SK-N-SH (cell line): ENCODE measurements around the gene STK35. TPM values are rescaled to one million over a fixed set of nuclear protein-coding genes. Genes with fewer than 3 reads are reported as not detected.

Experiments
- CTCF ChIA-PET: fragments of 300-600, 350-600 bp; formaldehyde crosslinking; extraction: SDS; loops from one replicate; lab custom pipeline; 2021; lab: Yijun Ruan, JAX
- POLR2A ChIA-PET: fragments of 350-600 bp; sonication (Branson Sonifier 250); formaldehyde crosslinking; extraction: SDS; loops from one replicate; lab custom pipeline; 2020; ENCODE audit warnings: antibody characterized with exemption, inconsistent platforms; lab: Yijun Ruan, JAX
- DNase-seq: peaks from one replicate; pipeline ENCODE4 v3.0.0; 2012
- H2AFZ ChIP-seq: fragments of 200-600 bp; sonication (generic); 2 replicates; pipeline ENCODE4 v1.8.1; 2016; ENCODE audit warnings: antibody characterized with exemption, mild to moderate bottlenecking, low read depth
- H3F3A ChIP-seq: fragments of 200-600 bp; sonication (generic); replicated peaks from 2 replicates; pipeline ENCODE3; 2016; ENCODE audit warnings: antibody characterized with exemption, mild to moderate bottlenecking; ENCODE audit not compliant: insufficient read depth
- H3K27ac ChIP-seq, 2 experiments: fragments of 200-500 bp in 1 of 2; fragments of 200-600 bp in 1 of 2; sonication (Bioruptor generic) in 1 of 2; sonication (generic), shearing (Covaris generic) in 1 of 2; 2 replicates each; pipeline versions ENCODE4 v1.5.1 to v1.6.1; 2014 to 2016; ENCODE audit warnings: low read depth in 2 of 2, inconsistent platforms in 1 of 2, low read length in 1 of 2, mild to moderate bottlenecking in 1 of 2, mixed read lengths in 1 of 2
- H3K27me3 ChIP-seq: fragments of 200-600 bp; sonication (generic), shearing (Covaris generic); 2 replicates; pipeline ENCODE4 v1.6.1; 2016; ENCODE audit warnings: mixed run types; ENCODE audit not compliant: insufficient read depth
- H3K36me3 ChIP-seq, 2 experiments: fragments of 200-500 bp in 1 of 2; fragments of 200-600 bp in 1 of 2; sonication (Bioruptor generic) in 1 of 2; sonication (generic) in 1 of 2; replicated peaks in 1 of 2; 2 replicates each; pipeline versions ENCODE3 to v1.5.1; 2014 to 2016; ENCODE audit warnings: low read length in 1 of 2, mild to moderate bottlenecking in 1 of 2; ENCODE audit not compliant: insufficient read depth in 2 of 2, control insufficient read depth in 1 of 2
- H3K4me1 ChIP-seq, 2 experiments: fragments of 200-500 bp in 1 of 2; fragments of 200-600 bp in 1 of 2; sonication (Bioruptor generic) in 1 of 2; sonication (generic), shearing (Covaris generic) in 1 of 2; 2 replicates each; pipeline versions ENCODE4 v1.5.1 to v1.6.1; 2014 to 2016; ENCODE audit warnings: low read depth in 1 of 2, low read length in 1 of 2, mixed run types in 1 of 2; ENCODE audit not compliant: insufficient read depth in 2 of 2, control insufficient read depth in 1 of 2
- H3K4me2 ChIP-seq: fragments of 200-600 bp; sonication (generic), shearing (Covaris generic); 2 replicates; pipeline ENCODE4 v1.6.1; 2017; ENCODE audit warnings: mixed run types
- H3K4me3 ChIP-seq, 2 experiments: fragments of 200-500 bp in 1 of 2; fragments of 200-600 bp in 1 of 2; sonication (Bioruptor generic) in 1 of 2; sonication (generic), shearing (Covaris generic) in 1 of 2; 2 replicates each; pipeline versions ENCODE4 v1.5.1 to v1.8.1; 2014 to 2016; ENCODE audit warnings: low read depth in 2 of 2, inconsistent platforms in 1 of 2, low read length in 1 of 2, mild to moderate bottlenecking in 1 of 2, mixed read lengths in 1 of 2, moderate library complexity in 1 of 2
- H3K79me2 ChIP-seq: fragments of 200-600 bp; sonication (generic); 2 replicates; pipeline ENCODE4 v1.8.1; 2017; ENCODE audit warnings: mild to moderate bottlenecking; ENCODE audit not compliant: insufficient read depth
- H3K9ac ChIP-seq: fragments of 200-600 bp; sonication (generic); 2 replicates; pipeline ENCODE4 v1.6.1; 2017; ENCODE audit warnings: mixed run types
- H3K9me2 ChIP-seq: fragments of 200-600 bp; sonication (generic); 2 replicates; pipeline ENCODE4 v1.6.1; 2017; ENCODE audit warnings: mixed run types
- H3K9me3 ChIP-seq: fragments of 200-600 bp; sonication (generic); 2 replicates; pipeline ENCODE4 v1.6.1; 2017; ENCODE audit warnings: mixed run types, mild to moderate bottlenecking, moderate library complexity
- H4K20me1 ChIP-seq: fragments of 200-600 bp; sonication (generic); 2 replicates; pipeline ENCODE4 v1.6.1; 2017; ENCODE audit warnings: mild to moderate bottlenecking, mixed run types; ENCODE audit not compliant: insufficient read depth
- EP300 ChIP-seq, 2 experiments: IDR thresholded peaks; 2 replicates each; pipeline versions ENCODE4 v1.4.0 to v1.6.1; 2012; ENCODE audit warnings: borderline replicate concordance in 1 of 2, low read depth in 1 of 2, low read length in 1 of 2
- EZH2phosphoT487 ChIP-seq: fragments of 200-600 bp; sonication (generic); IDR thresholded peaks from 2 replicates; pipeline ENCODE4 v1.6.1; 2017; ENCODE audit warnings: low read depth, mixed run types, mild to moderate bottlenecking, antibody characterized with exemption, moderate library complexity, borderline replicate concordance
- FOSL2 ChIP-seq: IDR thresholded peaks from 2 replicates; pipeline ENCODE4 v1.4.0; 2012; ENCODE audit warnings: low read depth, mild to moderate bottlenecking, moderate library complexity, borderline replicate concordance
- GABPA ChIP-seq: IDR thresholded peaks from 2 replicates; pipeline ENCODE4 v1.4.0; 2012; ENCODE audit warnings: low read depth, mild to moderate bottlenecking
- IRF3 ChIP-seq: fragments of 150-350 bp; IDR thresholded peaks from 2 replicates; pipeline ENCODE4 v1.6.1; 2016; ENCODE audit warnings: mild to moderate bottlenecking, low read depth, low read length
- JUND ChIP-seq: IDR thresholded peaks from 2 replicates; pipeline ENCODE4 v1.4.0; 2012
- MEF2A ChIP-seq: IDR thresholded peaks from 2 replicates; pipeline ENCODE4 v1.4.0; 2012; ENCODE audit warnings: low read depth, borderline replicate concordance
- MXI1 ChIP-seq: IDR thresholded peaks from 2 replicates; pipeline ENCODE4 v1.6.1; 2012; ENCODE audit warnings: mild to moderate bottlenecking, low read depth, low read length, improper control_type of control experiment
- NFIC ChIP-seq: IDR thresholded peaks from 2 replicates; pipeline ENCODE4 v1.4.0; 2012; ENCODE audit warnings: borderline replicate concordance
- PBX3 ChIP-seq: IDR thresholded peaks from 2 replicates; pipeline ENCODE4; 2012
- POLR2AphosphoS5 ChIP-seq: IDR thresholded peaks from 2 replicates; pipeline ENCODE4 v1.6.1; 2012; ENCODE audit warnings: low read depth, low read length
- RXRA ChIP-seq: IDR thresholded peaks from 2 replicates; pipeline ENCODE4 v1.4.0; 2012; ENCODE audit warnings: low read depth, mild to moderate bottlenecking, borderline replicate concordance
- TAF1 ChIP-seq: IDR thresholded peaks from 2 replicates; pipeline ENCODE4 v1.6.1; 2012; ENCODE audit warnings: low read depth, mild to moderate bottlenecking, low read length, moderate library complexity, borderline replicate concordance
- USF1 ChIP-seq: IDR thresholded peaks from 2 replicates; pipeline ENCODE4 v1.4.0; 2012; ENCODE audit warnings: low read depth, borderline replicate concordance
- YY1 ChIP-seq: IDR thresholded peaks from 2 replicates; pipeline ENCODE4 v1.4.0; 2012; ENCODE audit warnings: low read depth, mild to moderate bottlenecking
- WGBS: methylation state at CpG from one replicate; pipeline ENCODE4 v1.1.6; 2017; ENCODE audit warnings: low lambda C conversion rate; 5-methylcytosine and 5-hydroxymethylcytosine counted together
- polyA plus RNA-seq, 3 experiments: library from polyadenylated mRNA; depleted of rRNA; stranded (reverse); fragments of >200 nt; gene quantifications; 2 replicates each; pipeline ENCODE4 v1.2.3, GENCODE V29; 2012
- TF ChIP-seq, protein P1 (sequence below): fragments of 150-350 bp; IDR thresholded peaks from 2 replicates; pipeline ENCODE4 v1.6.1; 2017; ENCODE audit warnings: antibody characterized with exemption, low read length, low read depth, borderline replicate concordance

The STK35 gene
- polyA plus RNA-seq, 1 of the 3 experiments (the other 2 are of a cell fraction): 6.7 TPM

DNA sequence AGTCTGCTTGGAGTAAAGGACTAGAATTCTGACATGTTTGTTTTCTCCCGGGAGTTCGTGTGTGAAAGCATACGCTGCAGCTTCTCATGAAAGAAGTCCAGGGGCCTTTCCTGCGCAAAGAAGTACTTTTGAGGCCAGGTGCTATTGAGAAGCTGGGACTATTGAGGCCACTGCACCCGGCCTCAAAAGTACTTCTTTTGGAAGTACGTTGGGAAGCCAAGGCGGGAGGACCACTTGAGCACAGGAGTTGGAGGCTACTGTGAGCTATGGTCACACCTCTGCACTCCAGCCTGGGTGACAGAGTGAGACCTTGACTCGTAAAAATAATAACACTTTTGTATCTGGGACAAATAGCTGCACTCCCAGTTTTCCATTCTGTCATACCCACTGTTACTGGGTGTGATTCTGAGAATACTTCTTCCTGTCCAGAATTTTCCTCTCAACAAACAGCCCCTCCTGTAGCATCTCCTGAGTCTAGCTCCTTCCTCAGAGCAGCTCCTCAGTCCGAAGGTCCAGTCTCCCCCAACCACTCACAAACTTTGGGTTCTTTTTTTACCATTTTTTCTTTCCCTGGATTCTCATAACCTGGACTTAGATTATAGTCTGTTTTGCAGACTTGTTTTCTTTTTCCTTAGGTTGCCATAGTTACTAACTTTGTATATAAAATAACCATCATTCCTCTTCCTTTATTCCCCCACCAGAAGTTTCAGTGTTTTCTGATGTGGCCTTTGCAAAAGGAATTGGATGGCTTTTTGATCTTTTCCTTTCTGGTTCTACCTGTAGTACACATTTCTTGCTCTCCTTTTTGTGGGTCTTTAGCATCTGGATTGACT is 12.7 kb downstream of the STK35 start:
- TF ChIP-seq NFIC: no peak
- TF ChIP-seq, protein P1, sequence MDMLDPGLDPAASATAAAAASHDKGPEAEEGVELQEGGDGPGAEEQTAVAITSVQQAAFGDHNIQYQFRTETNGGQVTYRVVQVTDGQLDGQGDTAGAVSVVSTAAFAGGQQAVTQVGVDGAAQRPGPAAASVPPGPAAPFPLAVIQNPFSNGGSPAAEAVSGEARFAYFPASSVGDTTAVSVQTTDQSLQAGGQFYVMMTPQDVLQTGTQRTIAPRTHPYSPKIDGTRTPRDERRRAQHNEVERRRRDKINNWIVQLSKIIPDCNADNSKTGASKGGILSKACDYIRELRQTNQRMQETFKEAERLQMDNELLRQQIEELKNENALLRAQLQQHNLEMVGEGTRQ: no peak
- no peak for TF ChIP-seq PBX3
- no peak for TF ChIP-seq IRF3
- no peak for TF ChIP-seq JUND
- TF ChIP-seq MEF2A: no peak
- TF ChIP-seq RXRA: no peak
- no peak for TF ChIP-seq GABPA
- TF ChIP-seq POLR2AphosphoS5: no peak
- no peak for TF ChIP-seq EP300 (IDR thresholded peaks at IDR 0.05; ENCODE audit: borderline replicate concordance in 1 of 2, low read depth in 1 of 2, low read length in 1 of 2)
- TF ChIP-seq MXI1: no peak
- TF ChIP-seq FOSL2: no peak
- TF ChIP-seq EZH2phosphoT487: no peak
- TF ChIP-seq USF1: no peak
- no peak for TF ChIP-seq TAF1
- TF ChIP-seq YY1: no peak
- no peaks in the 10 kb centered on the region for H3K27me3 ChIP-seq
- H4K20me1 ChIP-seq: peaks cover 71% of the 10 kb centered on the region
- H3K79me2 ChIP-seq: peaks cover 99% of the 10 kb centered on the region
- no peaks in the 10 kb centered on the region for H3F3A ChIP-seq
- H2AFZ ChIP-seq: no peak overlapping the region
- no peak overlapping the region for H3K4me2 ChIP-seq
- H3K27ac ChIP-seq: no peak overlapping the region
- ChIA-PET CTCF (interaction anchor here (0.8 kb wide), 1 partner anchor 107 kb away, joined by 3 read pairs; no protein-coding TSS in a partner anchor), POLR2A (no interaction called here)
- H3K4me3 ChIP-seq: no peak overlapping the region
- H3K4me1 ChIP-seq: peaks cover 7 to 11% of the 10 kb centered on the region in 2 experiments; a peak in 3 of 4 replicates
- no peak for DNase-seq
- no peaks in the 10 kb centered on the region for H3K9me2 ChIP-seq
- H3K9ac ChIP-seq: no peak overlapping the region
- peaks cover 22 to 35% of the 10 kb centered on the region in 2 experiments for H3K36me3 ChIP-seq
- no peaks in the 10 kb centered on the region for H3K9me3 ChIP-seq
- WGBS: 94% methylated on average over 9 of the region's 9 CpGs
